GM12875 (cell line): ENCODE measurements around the gene S100B.

ENCODE experiments used
- H3K4me3 ChIP-seq: one replicate; pipeline ENCODE4 v1.5.1; 2011; ENCODE audit warnings: low read depth, low read length, control low read depth
- TF ChIP-seq, protein P1 (sequence below): IDR thresholded peaks from 2 replicates; pipeline ENCODE4 v1.5.1; 2011; ENCODE audit warnings: low read depth, mild to moderate bottlenecking, control low read depth, inconsistent platforms, low read length, moderate library complexity, borderline replicate concordance; ENCODE audit not compliant: insufficient read depth

Gene S100B

GRCh38 chr21:46556802-46557201, 48.1 kb downstream of the S100B start:
- TF ChIP-seq, protein P1, sequence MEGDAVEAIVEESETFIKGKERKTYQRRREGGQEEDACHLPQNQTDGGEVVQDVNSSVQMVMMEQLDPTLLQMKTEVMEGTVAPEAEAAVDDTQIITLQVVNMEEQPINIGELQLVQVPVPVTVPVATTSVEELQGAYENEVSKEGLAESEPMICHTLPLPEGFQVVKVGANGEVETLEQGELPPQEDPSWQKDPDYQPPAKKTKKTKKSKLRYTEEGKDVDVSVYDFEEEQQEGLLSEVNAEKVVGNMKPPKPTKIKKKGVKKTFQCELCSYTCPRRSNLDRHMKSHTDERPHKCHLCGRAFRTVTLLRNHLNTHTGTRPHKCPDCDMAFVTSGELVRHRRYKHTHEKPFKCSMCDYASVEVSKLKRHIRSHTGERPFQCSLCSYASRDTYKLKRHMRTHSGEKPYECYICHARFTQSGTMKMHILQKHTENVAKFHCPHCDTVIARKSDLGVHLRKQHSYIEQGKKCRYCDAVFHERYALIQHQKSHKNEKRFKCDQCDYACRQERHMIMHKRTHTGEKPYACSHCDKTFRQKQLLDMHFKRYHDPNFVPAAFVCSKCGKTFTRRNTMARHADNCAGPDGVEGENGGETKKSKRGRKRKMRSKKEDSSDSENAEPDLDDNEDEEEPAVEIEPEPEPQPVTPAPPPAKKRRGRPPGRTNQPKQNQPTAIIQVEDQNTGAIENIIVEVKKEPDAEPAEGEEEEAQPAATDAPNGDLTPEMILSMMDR = no peak
- H3K4me3 ChIP-seq = no peak overlapping the region

DNA sequence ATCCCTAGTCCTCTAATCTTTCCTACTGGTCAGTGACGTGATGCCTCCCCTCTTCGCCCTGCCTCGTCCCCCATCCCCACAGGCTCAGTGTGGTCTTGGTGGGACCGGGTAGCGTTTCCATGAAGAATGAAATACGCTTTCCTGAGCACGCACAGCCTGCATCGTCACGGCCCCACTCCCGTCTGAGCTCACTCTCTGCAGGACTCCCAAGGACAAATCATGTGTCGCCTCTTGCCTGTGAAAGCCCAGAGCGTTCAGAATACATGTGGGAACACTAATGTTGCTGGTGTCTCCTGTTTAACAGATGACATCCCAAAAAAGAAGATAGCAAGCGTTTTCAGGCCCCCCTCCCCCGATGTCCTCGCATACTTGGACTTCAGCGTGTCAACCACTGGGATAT, 49.2 kb downstream of the S100B start:
- TF ChIP-seq, protein P1 = no peak

DNA sequence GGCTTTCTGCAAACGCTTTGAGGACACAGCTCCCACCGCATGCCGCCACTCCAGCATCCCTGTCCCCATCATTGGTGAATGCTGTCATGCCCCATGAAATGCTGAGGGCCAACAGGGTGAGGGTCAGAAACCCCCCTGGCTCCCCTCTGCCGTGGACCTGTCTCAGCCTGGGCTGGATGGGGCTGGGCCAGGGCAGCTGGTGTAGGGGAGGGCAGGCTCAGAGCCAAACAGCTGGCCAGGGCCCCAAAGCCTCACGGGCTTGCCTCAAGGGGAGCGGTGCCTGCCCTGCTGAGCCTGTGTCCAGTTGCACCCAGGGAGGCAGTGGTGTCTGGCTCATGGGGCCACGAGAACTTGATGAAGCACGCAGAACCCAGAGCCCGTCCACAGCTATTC, 49.7 kb downstream of the S100B start:
- TF ChIP-seq, protein P1 = no peak
- H3K4me3 ChIP-seq = no peak overlapping the region

More for the DNA sequence above, 49.2 kb downstream of the S100B start:
- no peak overlapping the region for H3K4me3 ChIP-seq

DNA sequence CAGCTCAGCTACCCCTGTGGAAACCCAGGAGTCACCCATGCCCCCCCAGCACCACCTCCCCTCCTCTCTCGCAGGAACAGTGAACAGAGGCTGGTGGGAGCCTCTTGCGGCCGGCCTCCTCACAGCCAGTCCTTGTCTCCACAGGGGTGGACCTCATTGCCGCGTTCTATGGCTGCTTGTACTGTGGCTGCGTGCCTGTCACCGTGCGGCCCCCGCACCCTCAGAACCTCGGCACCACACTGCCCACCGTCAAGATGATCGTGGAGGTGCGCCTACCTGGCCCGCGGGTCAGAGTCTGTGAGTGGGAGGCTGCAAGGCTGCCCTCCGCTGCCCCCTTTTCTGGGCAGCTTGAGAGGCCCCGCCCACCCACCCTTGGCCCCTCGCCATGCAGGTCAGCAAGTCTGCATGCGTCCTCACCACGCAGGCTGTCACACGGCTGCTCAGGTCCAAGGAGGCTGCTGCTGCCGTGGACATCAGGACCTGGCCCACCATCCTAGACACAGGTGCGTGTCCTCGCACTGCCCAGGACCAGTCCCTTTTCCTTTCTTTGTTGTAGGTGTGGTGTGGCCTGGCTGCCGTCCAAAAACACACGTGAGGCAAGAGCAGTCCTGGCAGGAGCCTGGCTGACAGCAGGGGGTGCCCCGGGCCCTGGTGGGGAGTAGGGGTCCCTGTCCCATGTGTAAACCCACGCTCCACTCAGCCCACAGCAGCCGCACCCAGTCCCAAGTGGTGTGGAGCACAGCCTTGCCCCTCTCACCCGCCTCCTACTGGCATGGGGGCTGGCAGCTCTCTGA, 50.3 kb downstream of the S100B start:
- TF ChIP-seq, protein P1 = no peak
- H3K4me3 ChIP-seq = no peak overlapping the region

DNA sequence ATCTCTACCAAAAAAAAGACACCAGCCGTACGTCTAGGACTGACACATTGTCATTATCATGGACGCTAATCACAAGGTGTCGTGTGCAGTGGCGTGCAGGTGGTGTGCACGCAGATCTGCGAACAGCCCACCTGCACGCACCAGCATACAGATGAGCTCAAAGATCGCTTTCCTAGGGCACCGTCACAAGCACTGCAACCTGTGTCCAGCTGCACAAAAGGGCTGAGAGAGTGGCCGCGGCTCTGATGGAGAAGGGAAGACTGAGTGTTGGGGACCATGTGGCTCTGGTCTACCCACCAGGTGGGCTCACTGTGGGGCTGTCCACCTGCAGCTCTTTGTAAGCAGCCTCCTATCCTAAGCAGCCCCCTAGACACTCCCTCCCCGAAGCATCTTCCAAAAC, 50.9 kb downstream of the S100B start:
- H3K4me3 ChIP-seq = no peak overlapping the region
- TF ChIP-seq, protein P1 = no peak

GRCh38 chr21:46552865-46553379, 52.0 kb downstream of the S100B start:
- TF ChIP-seq, protein P1 = no peak
- H3K4me3 ChIP-seq = no peak overlapping the region

- no peak overlapping the region for H3K4me3 ChIP-seq
- TF ChIP-seq, protein P1 = no peak
Observed at GRCh38 chr21:46552274-46552673, 52.6 kb downstream of the S100B start.
